GM18858 (cell line): Measurements from ENCODE around the gene UBE2E2.

Source experiments
- ATAC-seq: cut with Tn5 transposase; IDR thresholded peaks from one replicate; pipeline ENCODE4 v1.9.1; 2021; ENCODE audit not compliant: unreplicated experiment

UBE2E2 gene

DNA sequence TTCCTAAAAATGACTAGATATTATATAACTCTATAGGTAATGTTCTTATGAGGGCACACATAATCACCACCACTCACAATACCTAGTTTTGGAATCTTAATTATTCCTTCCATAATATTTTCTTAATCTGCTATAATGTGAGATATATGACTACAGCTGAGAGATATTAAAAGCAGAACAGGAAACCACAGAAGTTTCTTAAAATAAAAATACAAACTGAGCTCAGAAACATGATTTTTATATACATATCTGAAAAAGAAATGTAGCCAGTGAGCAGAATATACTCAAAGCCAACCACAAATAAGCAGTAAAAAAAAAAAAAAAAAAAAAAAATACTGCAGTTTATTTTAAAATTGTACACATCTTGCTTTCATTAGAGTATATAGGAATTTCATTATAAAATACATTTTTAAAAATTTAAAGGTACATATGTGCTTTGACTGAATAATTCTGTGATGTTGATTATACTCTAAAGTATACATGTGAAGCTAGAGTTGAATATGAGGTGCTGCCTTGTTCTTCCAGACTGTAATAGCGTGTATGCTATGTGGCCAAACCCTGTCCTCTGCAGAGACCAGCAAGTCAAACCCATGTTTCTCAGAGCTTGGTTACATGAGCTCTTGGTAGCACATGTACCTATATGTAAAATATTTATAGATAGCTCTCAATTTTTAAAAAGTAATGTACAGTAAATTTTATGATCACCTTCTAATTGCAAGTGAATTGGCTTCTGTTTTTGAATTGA, 175.0 kb downstream of the UBE2E2 start:
- no peak for ATAC-seq

GRCh38 chr3:23383875-23384274, 180.7 kb downstream of the UBE2E2 start:
- ATAC-seq: no peak

DNA sequence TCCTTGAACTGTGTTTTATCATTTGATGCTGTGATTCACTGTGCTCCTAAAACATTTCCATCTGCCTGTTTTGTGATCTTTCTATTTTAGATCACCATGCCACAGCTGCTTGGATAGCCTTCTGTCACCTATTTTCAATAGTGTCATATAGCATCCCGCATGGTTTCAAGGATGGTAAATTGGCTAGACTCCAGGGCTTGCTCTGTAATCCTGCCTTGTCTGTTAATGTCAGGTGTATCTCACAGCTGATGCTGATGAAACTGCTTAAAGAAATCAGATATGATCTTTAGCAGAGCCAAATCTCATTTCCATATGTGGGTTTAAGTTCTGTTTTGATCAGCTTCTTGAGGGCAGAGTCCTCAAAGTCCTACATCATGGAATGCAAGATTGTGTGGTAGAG, 182.2 kb downstream of the UBE2E2 start:
- no peak for ATAC-seq

GRCh38 chr3:23387286-23387918, 184.3 kb downstream of the UBE2E2 start:
- no peak for ATAC-seq

- no peak for ATAC-seq
Observed at GRCh38 chr3:23389089-23389488, 186.0 kb downstream of the UBE2E2 start.

DNA sequence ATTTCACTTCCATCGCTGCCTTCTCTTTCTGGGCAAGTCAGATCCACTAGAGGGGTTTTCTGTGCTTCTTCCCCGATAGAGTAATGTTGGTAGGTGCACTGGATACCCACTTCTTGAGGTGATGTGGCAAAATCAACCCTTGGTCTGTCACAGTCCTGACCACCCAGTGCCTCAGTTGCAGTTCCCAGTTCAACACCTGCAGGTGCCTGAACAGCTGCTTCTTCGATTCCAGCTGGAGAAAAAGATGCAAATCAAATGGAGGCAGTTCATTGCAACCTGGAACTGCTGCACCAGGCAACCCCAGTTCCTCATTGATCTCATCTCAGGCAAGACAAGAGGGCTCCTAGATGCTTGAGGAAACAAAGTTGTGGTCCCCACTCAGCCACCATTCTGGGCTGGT, 186.6 kb downstream of the UBE2E2 start:
- peak; percentile 41 for ATAC-seq

GRCh38 chr3:23390446-23390845, 187.3 kb downstream of the UBE2E2 start:
- ATAC-seq: no peak

GRCh38 chr3:23390989-23391553, 187.9 kb downstream of the UBE2E2 start:
- ATAC-seq: no peak

- ATAC-seq: no peak
Observed at GRCh38 chr3:23395115-23395514, 192.0 kb downstream of the UBE2E2 start.

- ATAC-seq: no peak
Observed at GRCh38 chr3:23396746-23397145, 193.6 kb downstream of the UBE2E2 start.

GRCh38 chr3:23399221-23399620, 196.1 kb downstream of the UBE2E2 start:
- ATAC-seq: no peak

DNA sequence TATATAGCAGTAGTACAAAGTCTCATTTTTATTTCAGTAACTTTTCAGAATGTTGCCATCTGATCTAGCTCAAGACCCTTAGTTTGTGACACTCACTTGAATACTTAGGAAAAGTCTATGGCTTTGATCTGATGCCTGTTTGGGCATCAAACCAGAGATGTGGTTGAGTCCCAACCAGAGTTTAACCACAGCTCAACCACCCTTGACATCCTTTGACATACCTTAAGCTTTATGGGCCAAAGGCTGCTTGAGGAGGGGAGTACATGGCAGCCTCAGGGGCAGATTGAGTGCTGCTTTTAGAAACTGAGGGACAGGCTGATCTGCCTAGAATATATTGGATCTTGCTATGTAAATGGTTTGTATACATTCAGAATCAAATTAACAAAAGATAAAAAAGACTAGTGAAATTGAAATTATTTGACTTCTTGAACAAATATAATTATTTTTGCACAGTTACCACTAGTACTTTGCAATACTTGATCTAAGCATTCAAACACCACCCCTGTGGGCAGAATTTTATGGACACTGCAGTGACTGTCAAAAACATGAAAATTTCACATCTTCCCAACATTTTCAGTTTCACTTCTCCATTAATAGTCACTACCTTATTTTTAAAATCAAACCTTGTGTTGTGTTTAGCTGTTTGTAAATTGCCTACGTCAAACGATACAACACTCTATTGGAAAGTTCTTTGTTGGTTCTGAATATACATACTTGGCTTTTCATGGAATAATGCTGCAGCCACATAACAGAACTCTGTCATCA, 199.8 kb downstream of the UBE2E2 start:
- ATAC-seq: no peak

DNA sequence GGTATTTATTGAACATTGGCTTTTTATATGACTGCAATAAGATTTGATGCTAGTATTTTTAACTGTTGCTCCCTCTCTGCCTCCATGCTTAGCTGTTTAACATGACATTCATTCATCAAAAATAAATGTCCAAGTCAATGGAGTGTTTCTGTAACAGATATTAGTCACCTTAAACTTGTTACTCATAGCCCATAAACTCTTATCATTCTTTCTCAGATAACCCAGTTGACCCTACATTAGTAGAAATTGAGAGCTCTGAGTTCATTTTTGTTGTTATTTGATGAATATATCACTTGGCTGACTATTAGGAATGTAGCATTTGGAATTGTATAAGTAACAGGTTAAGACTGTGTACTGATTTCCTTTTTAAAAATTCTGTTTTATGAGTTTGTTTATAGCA, 201.1 kb downstream of the UBE2E2 start:
- ATAC-seq: peak; percentile 34

GRCh38 chr3:23405081-23405480, 202.0 kb downstream of the UBE2E2 start:
- ATAC-seq: peak; percentile 42

- ATAC-seq: no peak
Observed at GRCh38 chr3:23406601-23407000, 203.5 kb downstream of the UBE2E2 start.

DNA sequence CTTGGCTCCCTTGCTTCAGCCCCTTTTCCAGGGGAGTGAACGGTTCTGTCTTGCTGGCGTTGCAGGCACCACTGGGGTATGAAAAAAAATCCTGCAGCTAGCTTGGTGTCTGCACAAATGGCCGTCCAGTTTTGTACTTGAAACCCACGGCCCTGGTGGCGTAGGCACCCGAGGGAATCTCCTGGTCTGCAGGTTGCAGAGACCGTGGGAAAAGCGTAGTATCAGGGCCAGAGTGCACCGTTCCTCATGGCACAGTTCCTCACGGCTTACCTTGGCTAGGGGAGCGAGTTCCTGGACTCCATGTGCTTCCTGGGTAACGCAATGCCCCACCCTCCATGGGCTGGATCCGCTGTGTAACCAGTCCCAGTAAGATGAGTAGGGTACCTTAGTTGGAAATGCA, 214.9 kb downstream of the UBE2E2 start:
- ATAC-seq: no peak

DNA sequence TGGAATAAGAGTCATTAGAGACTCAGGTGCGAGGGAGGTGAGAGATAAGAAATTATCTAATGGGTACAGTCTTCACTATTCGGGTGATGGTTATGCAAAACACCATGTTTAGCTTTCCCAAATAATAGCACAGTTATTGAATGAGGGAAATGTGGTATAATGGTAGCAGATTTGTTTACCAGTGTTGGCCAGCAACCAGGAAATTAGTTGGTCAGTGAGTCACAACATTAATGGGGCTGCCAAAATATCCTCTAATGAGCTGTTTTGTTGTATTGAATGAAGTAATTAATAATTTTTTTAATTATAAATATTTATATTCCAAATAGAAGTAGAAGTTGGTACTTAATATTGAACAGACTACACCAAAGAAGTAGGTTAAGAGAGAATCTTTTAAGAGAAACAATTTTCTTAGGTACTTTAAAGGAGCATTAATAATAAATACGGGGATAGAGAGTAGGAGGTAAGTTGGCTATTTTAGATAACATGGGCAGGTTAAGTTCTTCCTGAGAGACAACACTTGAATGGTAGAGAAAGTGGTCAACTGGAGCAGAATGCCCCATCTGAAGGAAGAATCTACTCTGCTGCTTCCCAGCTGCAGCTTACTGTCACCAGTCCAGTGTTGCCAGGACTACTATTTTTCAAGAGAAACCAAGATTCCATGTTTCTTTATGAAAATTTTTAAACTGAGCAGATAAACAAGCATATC, 218.8 kb downstream of the UBE2E2 start:
- ATAC-seq: peak; percentile 26

DNA sequence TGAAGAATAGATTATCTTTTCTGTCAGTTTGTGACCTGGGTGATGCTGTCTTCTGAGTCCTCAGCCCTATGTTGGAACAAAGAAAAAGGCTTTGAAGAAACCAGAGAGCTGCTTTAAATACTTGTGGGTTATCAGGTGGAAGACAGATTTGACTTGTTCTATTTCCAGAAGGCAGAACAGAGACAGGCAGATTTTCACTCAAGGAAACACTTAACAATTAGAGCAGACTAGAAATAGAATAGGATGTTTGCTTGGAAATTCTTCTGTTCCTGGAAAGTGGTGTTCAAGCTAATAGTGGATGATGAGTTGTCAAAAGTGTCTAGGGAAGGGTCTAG, 219.4 kb downstream of the UBE2E2 start:
- peak; percentile 67 for ATAC-seq

- ATAC-seq: no peak
Observed at GRCh38 chr3:23425410-23425809, 222.3 kb downstream of the UBE2E2 start.

DNA sequence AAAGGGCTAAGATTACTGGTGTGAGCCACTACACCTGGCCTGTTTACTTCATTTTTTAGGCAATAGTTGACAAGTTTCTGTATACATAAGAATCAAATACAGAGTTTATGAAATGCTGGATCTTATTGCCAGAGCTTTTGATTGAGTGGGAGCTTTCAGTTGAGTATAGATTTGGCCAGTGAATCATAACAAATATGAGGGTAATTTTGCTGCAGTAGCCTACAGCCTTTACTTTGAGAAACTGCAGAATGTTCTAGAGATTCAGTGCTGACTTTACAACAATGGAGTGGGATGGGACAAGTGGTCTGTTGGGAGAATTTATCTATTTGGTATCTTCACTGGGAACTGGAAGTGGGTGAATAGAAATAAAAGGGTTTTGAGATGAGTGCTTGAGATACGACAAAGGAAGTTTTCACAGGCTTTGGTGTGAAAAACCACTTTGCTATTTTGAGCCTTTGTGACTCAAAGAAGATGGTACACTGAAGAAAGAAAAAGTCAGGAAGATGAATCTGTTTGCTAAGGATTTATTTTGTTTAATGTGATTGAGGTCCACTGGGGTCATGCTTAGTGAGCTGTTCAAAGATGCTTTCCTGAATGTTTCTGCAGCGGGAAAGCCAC, 227.8 kb downstream of the UBE2E2 start:
- peak; percentile 41 for ATAC-seq

DNA sequence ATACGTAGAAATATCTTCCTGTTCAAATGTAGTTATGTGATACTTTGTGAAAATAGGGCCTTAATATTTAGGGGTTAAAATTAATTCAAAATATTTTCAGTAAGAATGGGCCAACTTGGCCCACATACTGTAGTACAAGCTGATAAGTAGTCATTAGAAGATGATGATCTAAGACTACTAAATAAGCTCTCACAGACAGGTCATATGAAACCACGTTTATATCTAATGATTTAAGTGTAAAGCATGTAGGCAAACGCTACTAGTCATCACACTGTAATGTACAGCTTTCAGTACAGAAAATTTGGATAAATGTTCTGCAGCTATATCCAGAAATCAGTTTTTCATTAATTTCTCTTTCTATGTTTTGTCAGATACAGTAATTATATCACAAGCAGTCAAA, 228.6 kb downstream of the UBE2E2 start:
- ATAC-seq: no peak
